CD4-positive, alpha-beta T cell treated with Interleukin-15 for 4 hours (primary cell): ENCODE measurements around the gene NAGLU.

Experiments used
- DNase-seq: peaks from one replicate; pipeline ENCODE4 v3.0.0-alpha.2; 2020; ENCODE audit warnings: low spot score

The NAGLU gene

GRCh38 chr17:42565523-42566214 is 29.6 kb downstream of the NAGLU start:
- no peak for DNase-seq

GRCh38 chr17:42566215-42566882 is 30.3 kb downstream of the NAGLU start:
- no peak for DNase-seq

- DNase-seq, result peak; percentile 90
These were observed 31.0 kb downstream of the NAGLU start, which contains the start of gene MLX for GRCh38 chr17:42566883-42567573. MLX (plus strand) TSS chr17:42567100; CDS start chr17:42567125, 25 bp downstream.

GRCh38 chr17:42568341-42569111 is 32.5 kb downstream of the NAGLU start:
- no peak for DNase-seq

- no peak for DNase-seq
These were observed 35.6 kb downstream of the NAGLU start for GRCh38 chr17:42571435-42572225.

- DNase-seq, result no peak
These were observed 37.1 kb downstream of the NAGLU start for GRCh38 chr17:42573095-42573494.

GRCh38 chr17:42574463-42574862 is 38.4 kb downstream of the NAGLU start:
- no peak for DNase-seq

GRCh38 chr17:42577140-42577531 is 41.1 kb downstream of the NAGLU start:
- DNase-seq, result no peak

GRCh38 chr17:42577532-42578281 is 41.7 kb downstream of the NAGLU start, which contains the start of gene PSMC3IP:
PSMC3IP (minus strand) TSS chr17:42577729; CDS start chr17:42577686, 43 bp downstream.
- peak; percentile 92 for DNase-seq

- DNase-seq, result peak; percentile 63
These were observed 42.3 kb downstream of the NAGLU start for GRCh38 chr17:42578282-42578869.

GRCh38 chr17:42579794-42580551 is 43.9 kb downstream of the NAGLU start:
- no peak for DNase-seq

GRCh38 chr17:42581744-42582270 is 45.8 kb downstream of the NAGLU start:
- no peak for DNase-seq

GRCh38 chr17:42584880-42585279 is 48.8 kb downstream of the NAGLU start:
- no peak for DNase-seq

GRCh38 chr17:42585353-42585752 is 49.3 kb downstream of the NAGLU start:
- no peak for DNase-seq

- no peak for DNase-seq
These were observed 50.6 kb downstream of the NAGLU start for GRCh38 chr17:42586514-42587230.

GRCh38 chr17:42590886-42591285 is 54.8 kb downstream of the NAGLU start:
- DNase-seq, result no peak

GRCh38 chr17:42591411-42591810 is 55.4 kb downstream of the NAGLU start:
- no peak for DNase-seq
